Measurements from ENCODE around the gene ADGRG3. TPM values are rescaled to one million over a fixed set of nuclear protein-coding genes. Genes with fewer than 3 reads are reported as not detected.

Gene ADGRG3
- total RNA-seq, 1 experiment from 2014 or later: 0.46 TPM

DNA sequence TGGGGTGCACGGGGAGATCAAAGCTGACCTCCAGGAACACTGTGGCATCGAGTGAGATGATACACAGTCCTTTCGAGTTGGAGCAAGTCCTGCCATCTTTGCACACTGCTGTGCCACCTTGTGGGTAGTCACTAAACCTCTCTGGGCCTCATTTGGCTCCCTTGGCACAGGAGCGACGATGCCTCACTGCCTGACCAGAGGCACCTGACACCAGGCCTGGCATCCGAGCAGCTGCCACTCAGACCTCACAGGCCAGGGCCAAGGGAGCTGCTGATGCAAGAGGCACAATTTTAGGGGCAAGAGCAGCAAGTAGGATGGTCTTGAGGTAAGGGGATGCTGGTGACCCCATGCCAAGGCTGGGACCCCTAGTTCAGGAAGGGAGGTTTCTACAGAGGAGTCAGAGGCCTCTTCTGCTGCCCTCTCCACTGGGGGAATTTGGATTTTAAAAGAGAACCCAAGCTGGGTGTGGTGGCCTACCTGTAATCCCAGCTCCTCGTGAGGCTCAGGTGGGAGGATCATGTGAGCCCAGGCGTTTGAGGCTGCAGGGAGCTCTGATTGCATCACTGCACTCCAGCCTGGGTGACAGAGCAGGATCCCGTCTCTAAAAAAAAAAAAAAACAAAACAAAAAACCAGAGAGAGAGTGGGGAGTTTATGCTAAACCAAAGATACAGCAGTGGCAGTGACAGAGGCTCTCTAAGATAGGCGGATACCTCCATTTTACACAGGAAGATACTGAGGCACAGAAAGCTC is 46.4 kb upstream of the ADGRG3 start:
- H3K36me3 Mint-ChIP-seq (ENCODE audit: insufficient read depth in 1 of 3, low read depth in 3 of 3): no peaks in the 10 kb centered on the region; a peak in 1 of 7 replicates
- H3K23ac ChIP-seq (ENCODE audit: insufficient read length, low read depth, low read length): no peak overlapping the region
- no peak overlapping the region for H2AK5ac ChIP-seq (ENCODE audit: insufficient read length, low read length)
- no peaks in the 10 kb centered on the region for H3K79me1 ChIP-seq (ENCODE audit: insufficient read depth, low read depth, low read length, poor library complexity, severe bottlenecking)
- no peak overlapping the region for H2AFZ ChIP-seq (ENCODE audit: low read length)
- H2BK5ac ChIP-seq (ENCODE audit: insufficient read length, low read length): no peak overlapping the region
- no peak overlapping the region for H3K27ac ChIP-seq (ENCODE audit: insufficient read length, low read depth, low read length)
- no peak overlapping the region for H3K18ac ChIP-seq (ENCODE audit: insufficient read length, low read depth, low read length)
- H4K8ac ChIP-seq (replicated peaks; ENCODE audit: insufficient read length, low read depth, low read length): no peak overlapping the region
- H3K9me3 ChIP-seq (ENCODE audit: control insufficient read depth, low read depth, low read length): no peaks in the 10 kb centered on the region
- H3K56ac ChIP-seq (ENCODE audit: insufficient read length, low read depth, low read length): no peak overlapping the region
- H3K23me2 ChIP-seq (ENCODE audit: insufficient read length, low read depth, low read length, poor library complexity, severe bottlenecking): no peaks in the 10 kb centered on the region
- H3K9ac ChIP-seq (ENCODE audit: extremely low read depth, insufficient read length, low read length): no peak overlapping the region
- peaks cover 28 to 67% of the 10 kb centered on the region in 2 experiments for H3K4me1 Mint-ChIP-seq
- peaks cover 10% of the 10 kb centered on the region for H3K27me3 Mint-ChIP-seq (ENCODE audit: low read depth)
- DNase-seq: no peak
- no peaks in the 10 kb centered on the region for H3K27me3 ChIP-seq (ENCODE audit: insufficient read depth, low read length)
- H2BK12ac ChIP-seq (ENCODE audit: insufficient read length, low read depth, low read length): no peak overlapping the region
- no CpG with 5 or more reads among the region's 10 CpGs for WGBS (ENCODE audit: extremely low coverage, insufficient read length, low lambda C conversion rate)
- H2BK20ac ChIP-seq (ENCODE audit: low read depth, low read length, poor library complexity, severe bottlenecking): no peak overlapping the region
- H3K14ac ChIP-seq (ENCODE audit: insufficient read depth, low read length): no peak overlapping the region
- no peaks in the 10 kb centered on the region for H3K79me2 ChIP-seq (ENCODE audit: insufficient read depth, low read length)
- peak overlapping the region in 2 of 3 experiments; percentile 52 to 82; a peak in 3 of 7 replicates for H3K27ac Mint-ChIP-seq
- no peaks in the 10 kb centered on the region for H4K20me1 ChIP-seq (ENCODE audit: control insufficient read depth, insufficient read depth, insufficient read length)
- no peaks in the 10 kb centered on the region for H3K4me1 ChIP-seq (ENCODE audit: insufficient read depth, low read length)
- H2BK15ac ChIP-seq (ENCODE audit: low read depth, low read length): no peak overlapping the region
- no peak overlapping the region for H4K91ac ChIP-seq (ENCODE audit: insufficient read length, low read depth, low read length)
- TF ChIP-seq, protein P1, sequence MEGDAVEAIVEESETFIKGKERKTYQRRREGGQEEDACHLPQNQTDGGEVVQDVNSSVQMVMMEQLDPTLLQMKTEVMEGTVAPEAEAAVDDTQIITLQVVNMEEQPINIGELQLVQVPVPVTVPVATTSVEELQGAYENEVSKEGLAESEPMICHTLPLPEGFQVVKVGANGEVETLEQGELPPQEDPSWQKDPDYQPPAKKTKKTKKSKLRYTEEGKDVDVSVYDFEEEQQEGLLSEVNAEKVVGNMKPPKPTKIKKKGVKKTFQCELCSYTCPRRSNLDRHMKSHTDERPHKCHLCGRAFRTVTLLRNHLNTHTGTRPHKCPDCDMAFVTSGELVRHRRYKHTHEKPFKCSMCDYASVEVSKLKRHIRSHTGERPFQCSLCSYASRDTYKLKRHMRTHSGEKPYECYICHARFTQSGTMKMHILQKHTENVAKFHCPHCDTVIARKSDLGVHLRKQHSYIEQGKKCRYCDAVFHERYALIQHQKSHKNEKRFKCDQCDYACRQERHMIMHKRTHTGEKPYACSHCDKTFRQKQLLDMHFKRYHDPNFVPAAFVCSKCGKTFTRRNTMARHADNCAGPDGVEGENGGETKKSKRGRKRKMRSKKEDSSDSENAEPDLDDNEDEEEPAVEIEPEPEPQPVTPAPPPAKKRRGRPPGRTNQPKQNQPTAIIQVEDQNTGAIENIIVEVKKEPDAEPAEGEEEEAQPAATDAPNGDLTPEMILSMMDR (conservative IDR thresholded peaks at IDR 0.05): no peak
- no peak overlapping the region for H3T11ph ChIP-seq (ENCODE audit: low read length)
- H2BK120ac ChIP-seq (ENCODE audit: low read depth, low read length, poor library complexity, severe bottlenecking): no peak overlapping the region
- no peak overlapping the region for H3K4me3 Mint-ChIP-seq
- no peak overlapping the region for H3K4me2 ChIP-seq (ENCODE audit: insufficient read depth, insufficient read length, low read length)
- H3K9me3 Mint-ChIP-seq: no peaks in the 10 kb centered on the region
- H4K5ac ChIP-seq (ENCODE audit: insufficient read length, low read depth, low read length): no peak overlapping the region
- no peak overlapping the region for H3K4ac ChIP-seq (ENCODE audit: low read depth, low read length)
